ENCODE results near the gene DACH1.

DNA sequence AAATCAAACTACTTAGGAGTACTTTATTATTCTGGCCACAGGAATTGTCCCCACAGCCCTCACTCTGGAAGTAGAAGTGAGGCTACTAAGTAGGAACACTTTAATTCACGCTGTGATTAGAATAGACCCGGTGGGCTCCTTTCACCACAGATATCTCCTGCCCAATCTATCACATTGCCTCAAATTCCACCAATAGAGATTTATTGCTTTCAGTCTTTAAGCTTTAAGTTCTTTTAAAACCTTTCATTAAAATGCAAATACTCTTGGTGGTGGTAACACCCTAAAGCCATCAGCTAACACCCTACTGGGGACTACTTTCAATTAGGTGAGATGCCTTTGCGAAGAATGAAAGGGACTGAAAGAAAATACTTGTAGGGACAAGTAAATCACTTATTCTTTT lies 181.9 kb downstream of the DACH1 start:
- no peak for TF ChIP-seq POLR2AphosphoS5 (IDR thresholded peaks at IDR 0.05; ENCODE audit: borderline replicate concordance, low read depth, low read length)
- TF ChIP-seq EZH2 (IDR thresholded peaks at IDR 0.05), result no peak
